Stimulated activated CD8-positive, alpha-beta memory T cell treated with anti-CD3 and anti-CD28 coated beads, Interleukin-7, amount 100 ng/mL, for 48 hours (primary cell): Measurements from ENCODE around the gene CDKN3.
"Not testable (repeated sequence)": the region's sequence is repeated elsewhere in the genome, so short reads cannot be mapped to it uniquely, and the experiment has no call there.

ENCODE experiments used
- DNase-seq, 2 donors: peaks; one replicate each; pipeline ENCODE4 v3.0.0-alpha.2; 2020; ENCODE audit warnings: low read depth in 1 of 2; ENCODE audit errors: extremely low read depth in 1 of 2

CDKN3 gene

DNA sequence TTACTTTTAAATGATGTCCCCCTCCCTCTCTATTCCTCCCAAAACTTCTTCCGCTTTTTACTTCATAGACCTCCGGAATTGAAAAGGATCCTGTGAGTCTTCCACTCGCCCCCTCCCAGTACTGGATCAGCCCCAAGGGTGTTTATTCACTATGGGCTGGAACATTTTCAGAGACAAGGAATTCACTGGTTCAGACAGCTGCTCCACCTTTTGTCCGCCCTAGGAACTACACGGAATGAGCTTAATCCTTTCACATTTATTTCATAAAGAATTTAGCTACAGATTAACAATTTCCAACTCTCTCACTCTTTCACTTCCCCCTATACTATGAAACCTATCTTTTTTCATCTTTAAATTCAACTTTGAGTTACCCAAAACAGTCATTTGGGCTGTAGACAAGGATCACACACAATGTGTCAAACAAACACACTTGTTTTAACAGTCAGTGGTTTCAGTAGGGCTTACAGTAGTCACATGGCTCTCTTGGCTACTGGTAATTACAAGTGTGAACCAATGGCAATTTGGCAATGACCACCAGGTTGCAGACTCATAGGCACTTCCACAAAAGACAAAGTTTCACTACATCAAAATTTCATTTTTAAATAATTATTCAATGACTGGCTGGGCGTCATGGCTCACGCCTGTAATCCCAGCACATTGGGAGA, 23.8 kb downstream of the CDKN3 start:
- no peak for DNase-seq

DNA sequence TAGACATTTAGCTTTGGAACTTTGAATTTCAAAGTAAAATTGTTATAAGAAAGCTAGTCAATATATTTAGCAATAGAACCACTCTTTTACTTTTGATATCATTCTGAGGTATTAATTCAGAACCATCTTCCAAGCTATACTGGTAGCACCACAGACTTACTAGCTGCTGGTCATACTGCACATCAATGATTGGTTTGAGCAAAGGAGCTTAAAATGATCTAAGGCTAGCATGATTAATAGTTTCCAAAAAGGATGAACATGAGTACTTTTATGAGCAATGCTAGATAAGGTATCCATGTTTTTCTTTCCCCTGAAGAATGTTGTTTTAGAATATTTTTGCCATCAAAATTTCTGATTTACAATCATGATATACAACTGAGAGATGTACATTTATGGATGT, 27.2 kb downstream of the CDKN3 start:
- DNase-seq, result no peak

DNA sequence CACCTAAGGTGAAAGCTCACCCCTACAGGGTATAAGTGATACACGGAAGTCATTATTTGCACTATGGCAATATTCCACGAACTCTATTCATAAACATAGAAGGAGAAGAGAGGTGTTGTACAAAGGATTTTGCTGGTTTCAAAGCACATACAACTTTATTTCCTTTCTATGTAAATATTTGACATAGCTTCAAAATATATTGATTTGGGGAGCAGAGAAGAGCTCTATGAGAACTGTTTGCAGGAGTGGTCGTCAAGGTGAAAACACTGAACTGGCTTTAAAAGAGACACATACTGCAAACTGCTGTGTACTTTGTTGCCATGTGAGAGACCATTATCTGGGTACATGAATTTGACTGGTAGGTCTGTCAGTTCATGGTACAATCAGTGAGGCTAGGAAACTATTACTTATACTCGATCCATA, 27.7 kb downstream of the CDKN3 start:
- no peak for DNase-seq

DNA sequence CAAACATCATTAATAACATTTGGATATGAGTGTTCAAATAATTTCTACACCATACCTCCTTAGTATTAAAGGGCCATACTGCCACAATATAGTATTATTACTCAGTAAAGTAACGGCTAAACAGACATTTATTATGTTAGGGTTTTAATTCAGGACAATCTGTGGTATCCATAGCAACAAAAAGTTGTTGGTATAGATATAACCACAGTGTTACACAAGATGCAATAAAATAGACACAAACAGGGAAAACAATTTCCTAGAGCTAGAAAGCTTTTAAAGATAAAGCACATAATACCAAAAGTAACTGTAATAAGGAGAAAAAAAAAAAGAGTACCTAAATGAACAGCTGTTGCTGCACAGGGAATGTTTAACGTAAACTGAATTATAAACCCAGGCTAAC, 28.3 kb downstream of the CDKN3 start:
- DNase-seq, result no peak

DNA sequence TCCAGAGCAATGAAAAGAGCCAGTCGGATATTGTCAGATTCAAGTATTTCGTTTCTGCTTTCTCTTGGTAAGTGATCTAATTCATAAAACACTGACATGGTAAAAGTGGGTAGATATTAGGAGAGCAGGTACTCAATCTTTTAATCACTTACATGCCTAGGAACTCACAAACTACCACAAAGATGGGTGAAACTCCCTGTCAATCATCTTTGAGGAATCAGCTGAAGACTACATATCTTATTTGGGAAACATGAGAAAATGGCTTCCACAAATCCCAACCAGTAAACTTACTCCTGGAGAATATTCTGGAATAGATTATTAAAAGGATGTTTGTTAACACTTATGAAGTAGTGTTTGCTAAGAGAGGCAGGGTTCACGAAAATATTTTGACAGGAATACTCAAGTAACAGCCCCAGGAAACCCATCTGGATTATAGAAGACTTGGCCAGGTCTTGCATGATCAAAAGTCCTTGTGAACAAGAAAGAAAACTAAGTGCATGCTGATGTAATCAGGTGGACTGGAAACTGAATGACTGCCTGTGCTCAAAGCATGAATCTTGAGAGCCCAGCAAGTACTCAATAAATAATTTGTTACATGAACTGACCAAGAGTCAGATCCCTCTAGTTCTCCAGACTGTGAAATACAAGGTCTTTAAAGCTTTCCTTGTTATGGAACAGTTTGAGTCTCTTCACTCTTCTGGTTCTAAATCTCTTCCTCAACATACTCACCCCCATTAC, 28.9 kb downstream of the CDKN3 start:
- DNase-seq, result no peak

DNA sequence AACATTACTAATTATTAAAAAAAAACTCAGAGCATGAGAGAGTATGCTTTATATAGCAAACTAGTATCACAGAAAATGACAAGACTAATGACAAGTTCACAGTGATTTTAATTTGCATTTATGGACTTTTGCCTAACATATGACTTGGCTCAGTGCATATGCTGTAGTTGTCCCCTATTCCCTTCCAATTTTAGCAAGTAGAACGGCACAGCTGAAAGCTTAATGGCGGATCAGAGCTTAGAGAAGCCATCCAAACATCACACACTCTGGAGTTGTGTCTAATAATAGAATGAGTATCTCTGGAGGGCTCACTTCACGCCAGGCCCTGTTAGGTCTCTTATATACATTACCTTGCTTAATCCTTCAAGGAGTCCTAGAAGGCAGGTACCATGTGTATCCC, 31.1 kb downstream of the CDKN3 start:
- no peak for DNase-seq

DNA sequence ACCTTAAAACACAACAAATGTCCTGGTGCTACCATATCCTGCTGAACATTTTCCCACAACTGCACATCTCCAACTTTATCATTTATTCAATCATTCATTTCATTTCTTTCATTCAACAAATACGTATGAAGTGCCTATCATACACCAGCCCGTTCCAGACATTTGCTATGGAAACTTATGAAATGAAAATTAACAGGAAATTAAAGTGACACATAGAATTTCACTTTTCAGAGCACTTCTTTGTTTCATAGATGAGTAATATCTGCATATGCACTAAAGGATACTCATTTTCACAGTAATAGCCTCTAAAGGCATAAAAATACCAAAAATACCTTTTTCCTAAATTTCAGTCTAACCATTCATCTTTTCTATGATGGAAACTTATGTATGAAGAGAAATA, 31.7 kb downstream of the CDKN3 start:
- no peak for DNase-seq

DNA sequence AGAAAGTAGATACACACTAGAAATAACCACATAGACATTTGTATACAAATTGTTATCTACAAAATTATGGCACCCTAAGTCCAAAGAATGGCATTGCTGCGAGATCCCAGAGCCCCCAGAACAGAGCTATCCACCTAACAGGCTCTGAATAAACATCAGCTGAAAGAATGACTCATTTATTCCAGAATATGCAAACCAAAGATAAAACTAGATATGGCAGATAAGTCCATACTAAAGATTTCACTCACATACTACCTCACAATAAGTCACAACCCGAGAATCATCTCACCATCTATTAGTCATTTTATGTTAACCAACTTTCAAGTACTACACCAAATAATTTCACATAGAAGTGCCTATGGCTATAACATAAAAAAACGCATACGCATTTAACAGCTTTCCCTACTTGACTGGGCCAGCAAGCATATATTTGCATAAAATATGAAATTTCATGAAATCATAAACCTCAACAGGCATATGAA, 38.7 kb downstream of the CDKN3 start:
- DNase-seq, result no peak

DNA sequence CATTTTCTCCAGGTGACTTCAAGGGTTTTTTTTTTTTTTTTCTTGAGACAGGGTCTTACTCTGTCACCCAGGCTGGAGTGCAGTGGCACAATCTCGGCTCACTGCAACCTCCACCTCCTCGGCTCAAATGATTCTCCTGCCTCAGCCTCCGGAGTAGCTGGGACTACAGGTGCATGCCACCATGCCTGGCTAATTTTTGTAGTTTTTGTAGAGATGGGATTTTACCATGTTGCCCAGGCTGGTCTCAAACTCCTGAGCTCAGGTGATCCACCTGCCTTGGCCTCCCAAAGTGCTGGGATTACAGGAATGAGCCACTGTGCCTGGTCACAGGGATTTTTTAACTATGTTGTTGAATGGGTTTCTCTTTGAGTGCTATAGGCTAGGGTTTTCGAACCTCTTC, 41.1 kb downstream of the CDKN3 start:
- not testable (repeated sequence) for DNase-seq

DNA sequence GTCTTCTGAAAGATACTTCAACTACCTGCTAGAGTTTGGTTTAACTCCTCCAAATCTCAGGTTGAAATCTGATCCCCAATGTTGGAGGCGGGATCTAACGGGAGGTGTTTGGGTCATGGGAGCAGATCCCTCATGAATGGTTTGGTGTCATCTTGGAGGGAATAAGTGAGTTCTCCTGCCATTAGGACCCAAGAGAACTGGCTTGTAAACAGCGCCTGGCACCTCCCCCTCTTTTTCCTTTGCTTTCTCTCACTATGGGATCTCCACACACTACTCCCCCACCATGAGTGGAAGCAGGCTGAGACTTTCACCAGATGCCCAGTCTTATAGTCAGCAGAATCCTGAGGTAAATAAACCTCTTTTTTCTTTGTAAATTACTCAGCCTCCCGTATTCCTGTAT, 41.9 kb downstream of the CDKN3 start:
- DNase-seq, result no peak

DNA sequence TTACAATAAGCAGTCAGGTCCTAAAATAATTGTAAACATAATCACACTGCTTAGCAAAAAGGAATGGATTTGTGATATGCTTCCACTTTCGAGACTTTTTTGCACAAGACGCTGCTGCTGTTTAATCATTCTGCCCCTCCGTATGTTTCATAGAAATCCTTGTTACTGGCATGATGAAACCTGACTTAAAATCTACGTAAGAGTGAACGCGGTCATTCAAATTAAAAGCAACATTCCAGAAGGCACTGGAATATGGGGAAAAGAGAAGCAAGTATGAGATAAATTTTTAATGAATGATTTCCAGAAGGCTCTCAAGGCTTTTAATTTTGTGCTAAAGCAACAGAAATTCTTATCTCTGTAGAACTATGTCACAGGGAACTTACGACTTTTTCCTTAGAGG, 43.2 kb downstream of the CDKN3 start:
- no peak for DNase-seq

DNA sequence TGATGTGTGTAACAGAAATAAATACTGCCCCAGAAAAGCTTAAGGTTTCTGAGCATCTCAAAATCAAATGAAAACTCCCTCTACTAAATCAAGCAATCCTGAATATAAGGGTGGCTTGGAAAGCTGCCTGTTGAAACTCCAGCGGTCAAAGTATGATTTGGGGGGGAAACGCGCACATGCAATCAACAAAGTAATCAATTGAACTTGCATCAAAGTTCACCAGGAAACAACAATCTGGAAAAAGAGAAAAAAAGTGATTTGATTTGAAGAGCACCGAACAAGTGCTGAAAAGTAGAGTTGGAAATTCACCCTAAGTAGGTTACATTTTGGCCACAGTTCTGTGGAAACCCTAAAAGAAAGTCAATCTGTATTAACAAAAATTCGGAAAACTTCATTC, 43.7 kb downstream of the CDKN3 start:
- no peak for DNase-seq

DNA sequence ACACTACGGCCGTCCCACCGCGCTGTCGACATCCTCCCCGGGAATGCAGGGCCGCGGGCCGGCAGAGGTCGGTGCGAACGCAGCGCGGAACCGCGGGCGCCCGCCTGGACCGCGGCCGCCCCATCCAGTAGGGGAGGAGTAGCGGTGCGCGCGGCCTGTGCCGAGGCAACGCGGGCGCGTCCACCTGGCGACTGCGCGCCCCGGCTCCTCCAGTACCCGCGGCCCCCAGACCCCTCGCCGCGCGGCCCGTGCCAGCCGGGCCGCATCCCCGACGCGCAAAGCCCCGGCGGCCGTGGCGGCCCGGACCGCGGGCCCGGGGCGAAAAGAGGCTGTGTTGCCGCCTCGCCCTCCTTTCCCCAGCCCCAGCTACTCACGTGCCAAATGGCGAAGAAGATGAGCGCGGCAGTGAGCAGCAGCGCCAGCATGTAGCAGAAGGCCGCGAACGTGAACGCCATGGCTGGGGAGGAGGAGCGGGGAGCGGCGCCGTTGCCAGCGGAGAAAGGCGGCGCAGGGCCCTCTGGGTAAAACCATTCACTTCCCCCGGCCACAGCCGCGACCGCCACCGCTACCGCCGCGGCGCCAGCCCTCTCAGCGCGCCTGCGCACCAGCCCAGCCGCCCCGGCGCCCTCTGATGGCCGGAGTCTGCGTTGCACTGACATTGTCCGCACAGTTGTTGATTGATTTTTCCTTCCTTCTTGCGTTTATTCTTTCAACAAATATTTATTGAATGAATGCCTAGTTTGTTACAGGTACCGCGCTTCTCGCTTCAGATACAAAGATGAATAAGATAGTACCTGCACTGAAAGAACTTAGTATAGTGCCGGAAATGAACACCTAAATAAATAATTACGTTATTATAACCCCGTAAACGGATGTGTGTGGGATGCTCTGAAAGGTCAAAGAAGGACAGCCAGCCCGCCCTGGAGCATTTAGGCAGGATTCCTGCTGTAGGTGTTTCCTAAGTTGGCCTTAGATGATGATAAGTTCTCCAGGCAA, 44.4 kb downstream of the CDKN3 start, which contains the start of gene CNIH1:
TSS of gene CNIH1 (minus strand) at position 502 of the 996 bp plus-strand sequence. CDS start at position 455, 47 bp downstream.
- DNase-seq, result peak; percentile 85 to 86

DNA sequence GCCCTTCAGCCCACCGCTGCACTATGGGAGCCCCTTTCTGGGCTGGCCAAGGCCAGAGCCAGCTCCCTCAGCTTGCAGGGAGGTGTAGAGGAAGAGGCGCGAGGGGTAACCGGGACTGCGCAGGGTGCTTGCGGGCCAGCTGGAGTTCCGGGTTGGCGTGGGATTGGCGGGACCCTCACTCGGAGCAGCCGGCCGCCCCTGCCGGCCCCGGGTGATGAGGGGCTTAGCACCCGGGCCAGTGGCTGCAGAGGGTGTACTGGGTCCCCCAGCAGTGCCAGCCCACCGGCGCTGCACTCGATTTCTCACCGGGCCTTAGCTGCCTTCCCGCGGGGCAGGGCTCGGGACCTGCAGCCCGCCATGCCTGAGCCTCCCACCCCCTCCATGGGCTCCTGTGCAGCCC, 46.2 kb downstream of the CDKN3 start:
- not testable (repeated sequence) for DNase-seq

DNA sequence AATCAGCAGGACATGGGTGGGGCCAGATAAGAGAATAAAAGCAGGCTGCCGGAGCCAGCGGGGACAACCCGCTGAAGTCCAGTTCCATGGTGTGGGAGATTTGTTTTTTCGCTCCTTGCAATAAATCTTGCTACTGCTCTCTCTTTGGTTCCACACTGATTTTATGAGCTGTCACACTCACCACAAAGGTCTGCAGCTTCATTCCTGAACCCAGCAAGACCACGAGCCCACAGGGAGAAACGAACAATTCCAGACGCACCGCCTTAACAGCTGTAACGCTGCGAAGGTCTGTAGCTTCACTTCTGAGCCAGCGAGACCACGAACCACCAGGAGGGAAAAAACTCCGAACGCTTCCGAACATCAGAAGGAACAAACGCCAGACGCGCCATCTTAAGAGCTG, 47.2 kb downstream of the CDKN3 start:
- DNase-seq, result no peak

DNA sequence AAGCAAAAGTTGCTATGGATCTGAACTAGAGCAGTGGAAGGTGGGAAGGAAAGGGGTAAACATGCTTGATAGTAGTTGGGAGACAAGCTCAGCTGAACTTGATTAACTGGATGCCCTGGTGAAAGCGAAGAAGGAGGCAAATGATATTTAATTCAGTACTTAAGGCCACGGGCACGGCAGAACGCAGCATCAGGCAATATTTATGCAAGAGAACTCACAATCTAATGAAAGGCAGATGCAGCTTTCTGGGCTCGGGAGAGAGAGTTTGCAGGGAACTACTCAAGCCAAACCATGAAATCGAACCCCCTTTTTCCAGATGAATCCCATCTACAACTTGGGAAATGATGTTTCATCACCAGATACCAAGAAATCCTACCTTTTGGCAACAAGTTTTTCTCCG, 47.9 kb downstream of the CDKN3 start:
- no peak for DNase-seq

DNA sequence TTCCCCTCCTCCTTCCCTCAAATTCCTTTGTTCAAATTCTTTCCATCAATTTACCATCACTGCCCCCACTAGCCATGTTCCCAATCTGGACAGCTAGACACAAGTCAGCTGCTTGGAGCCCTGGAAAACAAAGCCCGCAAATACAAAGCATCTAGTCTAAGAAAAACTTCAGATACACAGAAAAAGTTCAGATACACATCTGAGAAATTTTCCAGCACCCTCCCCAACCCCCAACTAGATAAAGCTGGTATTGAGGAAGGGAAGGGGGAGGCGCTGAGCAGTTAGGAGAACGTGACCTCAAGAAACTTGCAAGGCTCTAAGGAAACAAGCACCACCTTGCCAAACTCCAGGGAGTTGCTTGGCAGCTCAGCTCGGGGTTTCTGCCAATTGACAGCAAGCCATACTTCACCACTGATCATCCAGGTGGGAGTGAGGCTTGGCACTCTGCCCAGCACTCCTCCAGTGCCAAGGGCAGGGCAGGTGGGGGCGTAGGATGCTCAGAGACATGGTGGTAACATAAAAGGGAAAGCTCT, 49.4 kb downstream of the CDKN3 start:
- DNase-seq, result no peak

DNA sequence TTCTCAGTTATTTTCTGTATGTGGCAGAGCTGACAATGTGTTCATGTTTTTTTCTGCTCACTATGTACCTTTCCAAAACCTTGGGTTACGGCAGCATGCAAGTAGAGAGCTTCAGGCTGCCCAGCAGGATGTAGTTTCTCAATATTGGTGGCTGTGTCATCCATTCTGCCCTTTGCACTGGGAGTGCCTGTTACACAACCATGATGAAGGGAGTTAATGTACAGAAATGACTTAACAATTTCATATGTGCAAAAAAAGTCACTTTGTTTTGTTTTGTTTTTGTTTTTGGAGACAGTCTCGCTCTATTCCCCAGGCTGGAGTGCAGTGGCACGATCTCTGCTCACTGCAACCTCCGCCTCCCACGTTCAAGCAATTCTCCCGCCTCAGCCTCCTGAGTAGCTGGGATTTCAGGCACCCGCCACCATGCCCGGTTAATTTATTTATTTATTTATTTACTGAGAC, 50.5 kb downstream of the CDKN3 start:
- DNase-seq, result no peak

DNA sequence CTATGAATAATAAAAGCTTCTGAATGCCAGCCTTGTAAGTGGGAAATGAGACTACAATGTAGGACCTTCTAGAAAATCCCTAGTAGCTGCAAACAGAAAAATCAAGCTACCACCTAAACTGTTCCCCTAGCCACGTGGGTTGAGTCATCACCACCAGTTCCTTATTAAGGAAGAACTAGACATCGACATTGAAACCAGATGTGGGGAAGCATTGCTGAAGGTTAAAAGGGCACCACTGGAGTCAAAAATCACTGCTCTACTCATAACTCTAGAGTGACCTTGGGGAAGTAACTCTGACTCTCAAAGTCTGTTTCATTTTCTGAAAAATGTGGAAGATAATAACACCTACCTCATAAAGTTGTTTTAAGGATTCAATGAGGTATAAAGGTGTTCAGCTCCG, 53.7 kb downstream of the CDKN3 start:
- peak in 1 of 2 donors; percentile 33 for DNase-seq

DNA sequence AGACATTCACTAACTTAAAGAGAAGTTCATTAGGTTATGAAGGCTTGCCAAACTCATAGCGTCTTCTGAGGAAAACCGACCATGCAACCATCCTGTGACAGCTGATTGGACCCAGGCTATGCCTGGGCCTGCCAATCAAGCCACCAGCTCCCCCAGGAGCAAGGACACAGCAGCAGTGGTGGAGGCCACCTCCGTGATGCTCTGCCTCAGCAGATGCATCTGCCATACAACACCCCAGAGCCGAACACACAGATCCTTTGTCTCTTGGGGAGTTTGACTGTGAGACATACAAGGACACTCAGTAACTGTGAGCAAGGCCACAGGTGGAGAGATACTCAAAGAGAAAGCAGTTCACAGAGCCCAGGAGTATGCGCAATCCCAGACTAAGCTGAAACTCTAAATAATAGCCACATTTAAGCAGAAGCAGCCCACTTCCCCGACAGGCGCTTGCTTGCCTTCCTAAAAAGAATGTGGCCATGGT, 54.4 kb downstream of the CDKN3 start:
- DNase-seq, result no peak

DNA sequence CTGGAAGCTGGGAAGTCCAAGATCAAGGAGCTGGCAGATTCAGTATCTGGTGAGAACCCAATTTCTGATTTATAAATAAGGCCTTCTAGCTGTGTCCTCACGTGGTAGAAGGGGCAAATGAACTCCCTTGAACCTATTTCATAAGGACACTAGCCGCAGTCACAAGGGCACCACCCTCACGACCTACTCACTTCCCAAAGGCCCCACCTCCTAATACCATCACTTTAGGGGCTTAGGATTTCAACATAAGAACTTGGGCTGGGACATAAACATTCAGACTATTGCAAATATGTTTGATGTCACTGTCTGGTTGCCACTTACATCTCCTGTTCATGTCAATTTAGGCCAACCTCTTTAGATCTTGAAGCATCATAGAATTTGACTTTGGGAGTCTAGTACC, 55.2 kb downstream of the CDKN3 start:
- DNase-seq, result no peak
